ENCODE measurements around the gene DCAF4L1.

DCAF4L1 gene

GRCh38 chr4:41957634-41958033, 23.9 kb upstream of the DCAF4L1 start:
- in situ Hi-C loops (cut with HindIII; ENCODE audit: low pct_ligation_motif_present, low sequenced_read_pairs): no loop called here
- no peak overlapping the region for H3K27ac ChIP-seq
- peaks cover 13% of the 10 kb centered on the region for H3K36me3 ChIP-seq (replicated peaks)
- no peak overlapping the region for H3K4me3 ChIP-seq (ENCODE audit: low read depth, low read length)
- no peak for DNase-seq
- peak; percentile 39 for TF ChIP-seq CTCF (IDR thresholded peaks at IDR 0.05; ENCODE audit: low read depth, low read length, missing control alignments)
- no peaks in the 10 kb centered on the region for H3K27me3 ChIP-seq (replicated peaks)

- TF ChIP-seq CTCF (IDR thresholded peaks at IDR 0.05; ENCODE audit: low read depth, low read length, missing control alignments): no peak
- DNase-seq: peak; percentile 10
- no peaks in the 10 kb centered on the region for H3K27me3 ChIP-seq (replicated peaks)
- no peak overlapping the region for H3K4me3 ChIP-seq (ENCODE audit: low read depth, low read length)
- in situ Hi-C loops (cut with HindIII; ENCODE audit: low pct_ligation_motif_present, low sequenced_read_pairs): no loop called here
- H3K36me3 ChIP-seq (replicated peaks): no peaks in the 10 kb centered on the region
- H3K27ac ChIP-seq: no peak overlapping the region
These were observed 18.5 kb upstream of the DCAF4L1 start for GRCh38 chr4:41963105-41963504.

GRCh38 chr4:41964401-41964800, 17.2 kb upstream of the DCAF4L1 start:
- DNase-seq: no peak
- Histone ChIP-seq H3K27me3 (replicated peaks) (no peaks in the 10 kb centered on the region), H3K4me3 (ENCODE audit: low read depth, low read length) (no peak overlapping the region), H3K27ac (no peak overlapping the region), H3K36me3 (replicated peaks) (no peaks in the 10 kb centered on the region)
- in situ Hi-C loops (cut with HindIII; ENCODE audit: low pct_ligation_motif_present, low sequenced_read_pairs): no loop called here
- TF ChIP-seq CTCF (IDR thresholded peaks at IDR 0.05; ENCODE audit: low read depth, low read length, missing control alignments): no peak

- no peak overlapping the region for H3K4me3 ChIP-seq (ENCODE audit: low read depth, low read length)
- H3K27me3 ChIP-seq (replicated peaks): no peaks in the 10 kb centered on the region
- no peaks in the 10 kb centered on the region for H3K36me3 ChIP-seq (replicated peaks)
- no peak for DNase-seq
- no peak overlapping the region for H3K27ac ChIP-seq
- in situ Hi-C loops (cut with HindIII; ENCODE audit: low pct_ligation_motif_present, low sequenced_read_pairs): no loop called here
- no peak for TF ChIP-seq CTCF (IDR thresholded peaks at IDR 0.05; ENCODE audit: low read depth, low read length, missing control alignments)
These were observed 14.2 kb upstream of the DCAF4L1 start for GRCh38 chr4:41967392-41967791.

GRCh38 chr4:41969671-41970070, 11.9 kb upstream of the DCAF4L1 start:
- no peak overlapping the region for H3K27ac ChIP-seq
- no peaks in the 10 kb centered on the region for H3K27me3 ChIP-seq (replicated peaks)
- no peak overlapping the region for H3K4me3 ChIP-seq (ENCODE audit: low read depth, low read length)
- no peaks in the 10 kb centered on the region for H3K36me3 ChIP-seq (replicated peaks)
- in situ Hi-C loops (cut with HindIII; ENCODE audit: low pct_ligation_motif_present, low sequenced_read_pairs): no loop called here
- no peak for TF ChIP-seq CTCF (IDR thresholded peaks at IDR 0.05; ENCODE audit: low read depth, low read length, missing control alignments)
- DNase-seq: no peak

GRCh38 chr4:41975341-41975740, 6.2 kb upstream of the DCAF4L1 start:
- Histone ChIP-seq H3K27me3 (replicated peaks) (no peaks in the 10 kb centered on the region), H3K4me3 (ENCODE audit: low read depth, low read length) (no peak overlapping the region), H3K36me3 (replicated peaks) (no peaks in the 10 kb centered on the region), H3K27ac (no peak overlapping the region)
- TF ChIP-seq CTCF (IDR thresholded peaks at IDR 0.05; ENCODE audit: low read depth, low read length, missing control alignments): no peak
- in situ Hi-C loops (cut with HindIII; ENCODE audit: low pct_ligation_motif_present, low sequenced_read_pairs): no loop called here
- DNase-seq: no peak

All from brain microvascular endothelial cell (primary cell).